ENCODE measurements around the gene VSIR.

The VSIR gene

GRCh38 chr10:71778071-71778825 is 4.9 kb upstream of the VSIR start:
- no peak overlapping the region for H3K4me2 ChIP-seq (ENCODE audit: low read depth, low read length, poor library complexity, severe bottlenecking)
- no peaks in the 10 kb centered on the region for H3K36me3 ChIP-seq (ENCODE audit: insufficient read depth, low read length)
- no peaks in the 10 kb centered on the region for H3K9me2 ChIP-seq (replicated peaks; ENCODE audit: low read depth, low read length)
- no peak overlapping the region for H3K9ac ChIP-seq (ENCODE audit: low read depth, low read length, poor library complexity, severe bottlenecking)
- H4K20me1 ChIP-seq (ENCODE audit: insufficient read depth, low read length, poor library complexity, severe bottlenecking), result no peaks in the 10 kb centered on the region
- no peaks in the 10 kb centered on the region for H3K79me2 ChIP-seq (ENCODE audit: insufficient read depth, low read length)
- H3K9me3 ChIP-seq (ENCODE audit: insufficient read depth, low read depth, low read length), result no peaks in the 10 kb centered on the region
- peaks cover 18% of the 10 kb centered on the region for H3F3A ChIP-seq (ENCODE audit: low read depth)
- peaks cover 46% of the 10 kb centered on the region for H3K4me1 ChIP-seq (ENCODE audit: insufficient read depth, low read length, poor library complexity, severe bottlenecking)
- H2AFZ ChIP-seq (ENCODE audit: low read length), result no peak overlapping the region
- no peak overlapping the region for H3K4me3 ChIP-seq (ENCODE audit: low read length, poor library complexity, severe bottlenecking)
- TF ChIP-seq CTCF (conservative IDR thresholded peaks at IDR 0.05; ENCODE audit: low read length), result no peak
- no peak for TF ChIP-seq EZH2phosphoT487 (IDR thresholded peaks at IDR 0.05; ENCODE audit: borderline replicate concordance)
- H3K27me3 ChIP-seq (ENCODE audit: insufficient read depth, low read length, poor library complexity, severe bottlenecking), result no peaks in the 10 kb centered on the region

- peak overlapping the region; percentile 73 for H3K4me2 ChIP-seq (ENCODE audit: low read depth, low read length, poor library complexity, severe bottlenecking)
- no peaks in the 10 kb centered on the region for H3K9me3 ChIP-seq (ENCODE audit: insufficient read depth, low read depth, low read length)
- no peaks in the 10 kb centered on the region for H4K20me1 ChIP-seq (ENCODE audit: insufficient read depth, low read length, poor library complexity, severe bottlenecking)
- H3K36me3 ChIP-seq (ENCODE audit: insufficient read depth, low read length), result no peaks in the 10 kb centered on the region
- no peak overlapping the region for H2AFZ ChIP-seq (ENCODE audit: low read length)
- no peaks in the 10 kb centered on the region for H3K27me3 ChIP-seq (ENCODE audit: insufficient read depth, low read length, poor library complexity, severe bottlenecking)
- no peaks in the 10 kb centered on the region for H3K9me2 ChIP-seq (replicated peaks; ENCODE audit: low read depth, low read length)
- no peak for TF ChIP-seq CTCF (conservative IDR thresholded peaks at IDR 0.05; ENCODE audit: low read length)
- TF ChIP-seq EZH2phosphoT487 (IDR thresholded peaks at IDR 0.05; ENCODE audit: borderline replicate concordance), result no peak
- peaks cover 18% of the 10 kb centered on the region for H3F3A ChIP-seq (ENCODE audit: low read depth)
- H3K79me2 ChIP-seq (ENCODE audit: insufficient read depth, low read length), result no peaks in the 10 kb centered on the region; the same call in 1 of the 2 replicates
- H3K4me1 ChIP-seq (ENCODE audit: insufficient read depth, low read length, poor library complexity, severe bottlenecking), result peaks cover 47% of the 10 kb centered on the region
- H3K4me3 ChIP-seq (ENCODE audit: low read length, poor library complexity, severe bottlenecking), result no peak overlapping the region
- H3K9ac ChIP-seq (ENCODE audit: low read depth, low read length, poor library complexity, severe bottlenecking), result peak overlapping the region; percentile 75
Observed at GRCh38 chr10:71777213-71777985, 4.1 kb upstream of the VSIR start.

GRCh38 chr10:71776481-71776925 is 3.2 kb upstream of the VSIR start:
- no peaks in the 10 kb centered on the region for H3K36me3 ChIP-seq (ENCODE audit: insufficient read depth, low read length)
- no peak overlapping the region for H2AFZ ChIP-seq (ENCODE audit: low read length)
- peaks cover 18% of the 10 kb centered on the region for H3F3A ChIP-seq (ENCODE audit: low read depth)
- no peaks in the 10 kb centered on the region for H3K9me3 ChIP-seq (ENCODE audit: insufficient read depth, low read depth, low read length)
- H3K27me3 ChIP-seq (ENCODE audit: insufficient read depth, low read length, poor library complexity, severe bottlenecking), result no peaks in the 10 kb centered on the region
- peak; percentile 35; the same call in 1 of the 2 replicates for TF ChIP-seq CTCF (conservative IDR thresholded peaks at IDR 0.05; ENCODE audit: low read length)
- no peak for TF ChIP-seq EZH2phosphoT487 (IDR thresholded peaks at IDR 0.05; ENCODE audit: borderline replicate concordance)
- H3K79me2 ChIP-seq (ENCODE audit: insufficient read depth, low read length), result no peaks in the 10 kb centered on the region; the same call in 1 of the 2 replicates
- peak overlapping the region; percentile 73 for H3K4me2 ChIP-seq (ENCODE audit: low read depth, low read length, poor library complexity, severe bottlenecking)
- peaks cover 56% of the 10 kb centered on the region for H3K4me1 ChIP-seq (ENCODE audit: insufficient read depth, low read length, poor library complexity, severe bottlenecking)
- H3K9me2 ChIP-seq (replicated peaks; ENCODE audit: low read depth, low read length), result no peaks in the 10 kb centered on the region
- H4K20me1 ChIP-seq (ENCODE audit: insufficient read depth, low read length, poor library complexity, severe bottlenecking), result no peaks in the 10 kb centered on the region
- H3K4me3 ChIP-seq (ENCODE audit: low read length, poor library complexity, severe bottlenecking), result peak overlapping the region; percentile 52
- H3K9ac ChIP-seq (ENCODE audit: low read depth, low read length, poor library complexity, severe bottlenecking), result peak overlapping the region; percentile 75
